HG03060 (cell line): ENCODE data around the gene SCN8A.
"Not testable (repeated sequence)": the region's sequence is repeated elsewhere in the genome, so short reads cannot be mapped to it uniquely, and the experiment has no call there.

Experiments
- ATAC-seq: cut with Tn5 transposase; IDR thresholded peaks from one replicate; pipeline ENCODE4 v1.9.1; 2021; ENCODE audit warnings: low read depth, moderate number of reproducible peaks; ENCODE audit not compliant: unreplicated experiment

SCN8A gene

GRCh38 chr12:51826881-51827280 is 235.8 kb downstream of the SCN8A start:
- no peak for ATAC-seq

DNA sequence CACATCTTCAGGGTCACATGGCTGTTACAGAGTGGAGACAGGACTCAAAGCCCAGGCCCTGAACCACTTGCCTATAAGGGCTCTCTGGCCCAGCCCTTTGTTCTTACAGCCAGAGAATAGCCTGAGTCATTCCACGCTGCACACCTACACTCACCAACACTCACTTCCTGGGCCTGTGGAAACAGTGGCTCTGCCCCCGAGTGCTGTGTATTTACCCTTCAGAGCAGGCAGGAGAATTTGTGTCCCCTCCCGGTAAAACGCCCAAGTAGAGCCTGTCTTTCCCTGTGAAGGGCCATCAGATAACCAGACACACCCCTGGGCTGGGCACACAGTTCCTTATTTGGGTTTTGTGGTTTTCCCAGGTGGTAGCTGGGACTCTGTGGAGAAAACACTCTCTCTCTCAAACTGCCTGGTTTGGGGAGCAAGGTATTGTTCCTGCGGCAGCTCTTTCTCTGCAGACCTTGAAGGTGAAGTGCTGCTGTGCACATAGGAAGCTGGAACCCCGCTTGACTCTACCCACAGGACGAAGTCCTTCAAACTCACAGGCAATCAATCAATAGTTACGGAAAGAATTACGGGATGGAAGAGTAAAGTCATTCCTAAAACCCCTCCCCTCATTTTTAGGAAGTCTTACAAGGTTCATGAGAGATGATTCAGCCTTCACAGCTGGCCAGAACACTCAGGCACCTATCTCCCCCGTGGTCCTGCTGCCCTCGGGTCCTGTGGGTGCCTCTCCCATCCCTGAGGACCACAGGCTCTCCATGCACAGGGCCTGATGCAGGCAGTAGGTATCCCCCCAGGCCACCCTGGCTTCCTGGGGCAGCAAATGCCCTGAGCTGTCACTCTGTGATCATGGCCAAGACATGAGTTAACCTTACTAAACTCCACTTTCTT is 237.1 kb downstream of the SCN8A start:
- no peak for ATAC-seq

DNA sequence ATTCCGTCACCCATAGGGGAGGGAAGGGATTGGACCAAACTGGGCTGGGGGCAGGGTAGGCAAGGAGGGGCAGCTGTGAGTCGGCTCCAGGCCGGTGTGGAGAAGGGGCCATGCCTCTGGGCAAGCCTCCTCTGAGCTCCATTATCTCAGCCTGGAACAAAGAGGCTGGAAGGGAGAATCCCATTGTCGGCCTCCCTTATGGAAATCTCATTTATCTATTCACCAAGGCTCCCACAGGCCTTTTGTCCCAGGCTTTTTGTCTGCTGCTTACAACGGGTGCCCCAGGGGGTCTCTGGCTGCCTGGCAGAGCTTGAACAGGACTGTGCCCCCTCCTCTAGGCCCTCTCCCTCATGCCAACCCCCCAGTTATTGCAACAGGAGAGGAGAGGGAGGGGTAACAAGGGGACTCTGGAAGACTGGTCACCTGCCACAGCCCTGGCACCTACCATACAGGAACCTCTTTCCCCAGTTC is 238.0 kb downstream of the SCN8A start:
- no peak for ATAC-seq

- no peak for ATAC-seq
These were observed 238.6 kb downstream of the SCN8A start for GRCh38 chr12:51829641-51830040.

DNA sequence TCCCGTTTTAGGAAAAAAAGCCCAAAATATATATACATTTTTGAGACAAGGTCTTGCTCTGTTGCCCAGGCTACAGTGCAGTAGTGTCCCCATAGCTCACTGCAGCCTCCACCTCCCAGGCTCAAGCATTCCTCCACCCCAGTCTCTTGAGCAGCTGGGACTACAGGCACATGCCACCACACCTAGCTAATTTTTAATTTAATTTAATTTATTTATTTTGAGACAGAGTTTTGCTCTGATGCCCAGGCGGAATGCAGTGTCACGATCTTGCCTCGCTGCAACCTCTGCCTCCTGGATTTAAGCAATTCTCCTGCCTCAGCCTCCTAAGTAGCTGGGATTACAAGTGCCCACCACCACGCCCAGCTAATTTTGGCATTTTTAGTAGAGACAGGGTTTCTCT is 240.8 kb downstream of the SCN8A start:
- ATAC-seq, result not testable (repeated sequence)

- ATAC-seq, result no peak
These were observed 241.5 kb downstream of the SCN8A start for GRCh38 chr12:51832354-51833107.

DNA sequence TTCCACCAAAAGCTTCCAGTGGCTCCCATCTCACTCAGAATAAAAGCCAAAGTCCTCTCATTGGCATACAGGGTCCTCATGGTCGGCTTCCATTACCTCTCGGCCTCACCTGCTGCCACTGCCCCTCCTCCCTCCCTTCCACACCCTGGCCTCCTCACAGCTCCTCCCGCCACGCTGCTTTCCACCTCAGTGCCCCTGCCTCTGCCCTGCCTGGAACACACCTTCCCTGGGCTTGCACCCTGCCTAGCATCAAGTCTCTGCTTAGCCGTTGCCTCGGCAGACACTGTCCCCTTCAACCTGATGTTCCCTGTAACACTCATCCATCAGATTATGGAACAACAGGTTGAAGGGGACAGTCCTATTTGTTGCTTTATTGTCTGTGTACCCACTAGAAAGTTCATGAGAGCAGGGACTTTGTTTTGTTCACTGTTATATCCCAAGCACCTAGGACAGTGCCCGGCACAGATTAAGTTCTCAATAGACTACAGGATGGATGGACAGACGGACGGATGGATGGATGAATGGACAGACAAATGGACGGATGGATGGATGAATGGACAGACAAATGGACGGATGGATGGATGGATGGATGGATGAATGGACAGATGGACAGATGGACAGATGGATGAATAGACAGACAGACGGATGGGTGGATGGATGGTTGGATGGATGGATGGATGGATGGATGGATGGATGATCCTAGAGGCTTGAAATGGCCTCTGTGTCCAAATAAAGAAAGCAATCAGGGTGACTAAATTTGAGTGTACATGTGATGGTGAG is 242.6 kb downstream of the SCN8A start:
- ATAC-seq, result no peak

DNA sequence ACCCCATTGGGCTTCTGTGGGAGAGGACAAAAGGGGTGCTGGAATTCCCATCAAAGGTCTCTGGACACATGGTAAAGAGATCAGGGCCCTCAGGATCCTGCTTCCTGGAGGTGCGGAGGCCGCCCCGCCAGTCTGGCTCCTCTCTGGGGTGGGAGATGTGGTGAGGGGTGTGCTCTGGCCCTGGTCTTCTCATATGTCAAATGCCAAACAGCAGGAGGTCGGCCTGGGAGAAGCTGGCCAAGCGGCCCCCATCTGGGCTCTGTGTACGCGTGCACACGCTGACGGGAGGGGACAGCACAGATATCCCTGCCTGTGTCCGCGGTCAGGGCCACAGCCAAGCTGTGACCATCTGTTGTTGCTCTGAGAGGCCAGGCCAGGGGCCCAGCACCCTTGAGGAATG is 243.4 kb downstream of the SCN8A start:
- ATAC-seq, result no peak

GRCh38 chr12:51836041-51836826 is 245.2 kb downstream of the SCN8A start:
- ATAC-seq, result no peak

- no peak for ATAC-seq
These were observed 245.8 kb downstream of the SCN8A start for GRCh38 chr12:51836827-51837173.

DNA sequence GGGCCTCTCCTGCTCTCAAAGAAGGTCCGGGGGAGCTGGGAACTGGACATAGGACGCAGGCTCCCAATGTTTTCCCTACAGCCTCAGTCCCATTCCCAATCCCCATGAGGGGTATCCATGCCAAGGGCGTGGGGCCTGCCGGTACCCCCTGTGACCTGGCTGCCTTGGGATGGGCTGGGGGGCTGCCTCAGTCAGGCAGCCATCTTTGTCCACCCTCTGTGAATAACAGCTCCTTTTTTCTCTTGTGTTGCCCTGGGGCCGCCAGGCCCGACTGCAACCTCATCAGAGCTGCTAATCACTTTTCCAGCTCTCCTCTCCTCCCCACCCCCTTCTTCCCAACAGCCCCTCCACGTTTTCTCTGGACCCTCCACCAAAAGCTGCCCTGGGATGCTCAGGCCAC is 246.3 kb downstream of the SCN8A start:
- ATAC-seq, result no peak

GRCh38 chr12:51838036-51838435 is 247.0 kb downstream of the SCN8A start:
- ATAC-seq, result no peak

- ATAC-seq, result no peak
These were observed 247.7 kb downstream of the SCN8A start for GRCh38 chr12:51838762-51839161.

DNA sequence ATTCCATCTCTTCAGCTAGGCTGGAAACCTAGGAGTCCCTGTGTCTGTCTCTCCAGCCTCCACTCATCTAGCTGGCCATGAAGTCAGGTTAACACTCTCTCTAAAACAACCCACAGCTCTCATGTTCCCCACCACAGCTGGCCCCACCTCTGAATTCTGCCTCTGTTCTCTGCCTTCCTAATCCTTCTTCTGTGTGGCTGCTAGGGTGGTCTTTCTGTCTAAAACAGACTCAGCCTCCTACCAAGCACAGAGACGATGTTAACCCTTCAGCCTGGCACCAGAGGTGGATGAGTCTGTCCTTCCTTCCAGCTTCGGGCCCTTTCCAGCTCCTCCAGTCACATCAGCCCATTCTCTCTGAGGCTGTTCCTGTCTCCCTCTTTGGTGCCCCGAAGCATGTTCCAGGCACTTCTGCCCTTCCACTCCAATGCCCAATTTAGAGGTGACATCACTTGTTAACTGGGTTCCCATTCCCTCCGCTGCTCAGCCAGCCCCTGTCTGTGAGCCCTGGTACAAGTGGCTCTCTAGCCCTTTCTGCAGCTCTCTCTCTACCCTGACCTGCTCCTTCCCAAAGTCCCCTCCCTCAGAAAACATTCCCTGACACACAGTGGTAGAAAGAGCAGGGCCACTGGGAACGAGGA is 248.4 kb downstream of the SCN8A start:
- no peak for ATAC-seq

GRCh38 chr12:51840966-51841365 is 249.9 kb downstream of the SCN8A start:
- no peak for ATAC-seq

- no peak for ATAC-seq
These were observed 250.7 kb downstream of the SCN8A start for GRCh38 chr12:51841727-51842126.

DNA sequence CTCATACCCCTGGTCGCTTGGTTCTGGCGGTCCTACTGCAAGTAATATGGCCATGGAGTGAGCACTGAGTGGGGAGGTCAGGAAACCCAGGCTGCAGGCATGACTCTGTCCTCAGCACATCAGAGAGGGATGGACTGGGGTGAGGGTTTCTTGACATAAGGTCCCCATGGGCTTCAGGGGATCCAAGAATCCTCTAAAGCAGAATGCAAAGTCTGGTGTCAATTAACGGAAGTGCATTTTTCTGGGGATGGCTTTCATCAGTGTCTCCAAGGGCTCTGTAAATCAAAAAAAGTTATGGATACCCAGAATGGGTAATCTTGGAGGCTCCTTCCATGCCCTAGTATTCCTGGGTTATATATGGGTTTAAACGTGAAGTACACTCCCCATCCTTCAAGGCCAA is 253.8 kb downstream of the SCN8A start:
- no peak for ATAC-seq

- ATAC-seq, result no peak
These were observed 254.4 kb downstream of the SCN8A start for GRCh38 chr12:51845482-51845881.

GRCh38 chr12:51846271-51846691 is 255.2 kb downstream of the SCN8A start:
- no peak for ATAC-seq
